H1 (cell line): ENCODE data around the gene IGSF5.

ENCODE experiments used
- EP300 ChIP-seq, 2 experiments: IDR thresholded peaks; 1 replicate in 1 of 2; 2 replicates in 1 of 2; pipeline ENCODE4 v1.6.1; 2011 to 2012; ENCODE audit warnings: low read depth in 2 of 2, low read length in 2 of 2, mild to moderate bottlenecking in 2 of 2, borderline replicate concordance in 1 of 2, inconsistent platforms in 1 of 2, moderate library complexity in 1 of 2
- TCF12 ChIP-seq: IDR thresholded peaks from 2 replicates; pipeline ENCODE4 v1.6.1; 2011; ENCODE audit warnings: low read depth, mild to moderate bottlenecking, low read length
- TF ChIP-seq, protein P1 (sequence below), 3 experiments: IDR thresholded peaks; 1 replicate in 2 of 3; 2 replicates in 1 of 3; pipeline versions ENCODE4 v1.5.1 to v1.6.1; 2011; ENCODE audit warnings: low read length in 3 of 3, mild to moderate bottlenecking in 3 of 3, inconsistent platforms in 2 of 3, low read depth in 1 of 3, moderate library complexity in 1 of 3; ENCODE audit not compliant: insufficient read depth in 1 of 3; ENCODE audit errors: control extremely low read depth in 1 of 3

- TF ChIP-seq, protein P1, sequence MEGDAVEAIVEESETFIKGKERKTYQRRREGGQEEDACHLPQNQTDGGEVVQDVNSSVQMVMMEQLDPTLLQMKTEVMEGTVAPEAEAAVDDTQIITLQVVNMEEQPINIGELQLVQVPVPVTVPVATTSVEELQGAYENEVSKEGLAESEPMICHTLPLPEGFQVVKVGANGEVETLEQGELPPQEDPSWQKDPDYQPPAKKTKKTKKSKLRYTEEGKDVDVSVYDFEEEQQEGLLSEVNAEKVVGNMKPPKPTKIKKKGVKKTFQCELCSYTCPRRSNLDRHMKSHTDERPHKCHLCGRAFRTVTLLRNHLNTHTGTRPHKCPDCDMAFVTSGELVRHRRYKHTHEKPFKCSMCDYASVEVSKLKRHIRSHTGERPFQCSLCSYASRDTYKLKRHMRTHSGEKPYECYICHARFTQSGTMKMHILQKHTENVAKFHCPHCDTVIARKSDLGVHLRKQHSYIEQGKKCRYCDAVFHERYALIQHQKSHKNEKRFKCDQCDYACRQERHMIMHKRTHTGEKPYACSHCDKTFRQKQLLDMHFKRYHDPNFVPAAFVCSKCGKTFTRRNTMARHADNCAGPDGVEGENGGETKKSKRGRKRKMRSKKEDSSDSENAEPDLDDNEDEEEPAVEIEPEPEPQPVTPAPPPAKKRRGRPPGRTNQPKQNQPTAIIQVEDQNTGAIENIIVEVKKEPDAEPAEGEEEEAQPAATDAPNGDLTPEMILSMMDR (IDR thresholded peaks at IDR 0.05; ENCODE audit: control extremely low read depth in 1 of 3, insufficient read depth in 1 of 3, low read depth in 1 of 3, low read length in 3 of 3): no peak
- TF ChIP-seq EP300 (IDR thresholded peaks at IDR 0.05; ENCODE audit: borderline replicate concordance in 1 of 2, low read depth in 2 of 2, low read length in 2 of 2) (no peak), TCF12 (no peak)
Measured at GRCh38 chr21:39713905-39714304, 31.1 kb upstream of the IGSF5 start.
